OCI-LY1 (cell line): ENCODE measurements around the gene ARHGEF6.

Source experiments
- EZH2 ChIP-seq: fragments of 200-600 bp; sonication (generic), shearing (Covaris generic); IDR thresholded peaks from 2 replicates; pipeline ENCODE4 v1.8.0; 2017; ENCODE audit warnings: borderline replicate concordance, mixed run types, mild to moderate bottlenecking, antibody characterized with exemption, low read length, moderate library complexity, mixed read lengths
- TF ChIP-seq, protein P1 (sequence below): fragments of 200-600 bp; sonication (generic), shearing (Covaris generic); IDR thresholded peaks from 2 replicates; pipeline ENCODE4 v1.5.1; 2017; ENCODE audit warnings: mild to moderate bottlenecking, antibody characterized with exemption, low read length, moderate library complexity, mixed read lengths

- TF ChIP-seq, protein P1, sequence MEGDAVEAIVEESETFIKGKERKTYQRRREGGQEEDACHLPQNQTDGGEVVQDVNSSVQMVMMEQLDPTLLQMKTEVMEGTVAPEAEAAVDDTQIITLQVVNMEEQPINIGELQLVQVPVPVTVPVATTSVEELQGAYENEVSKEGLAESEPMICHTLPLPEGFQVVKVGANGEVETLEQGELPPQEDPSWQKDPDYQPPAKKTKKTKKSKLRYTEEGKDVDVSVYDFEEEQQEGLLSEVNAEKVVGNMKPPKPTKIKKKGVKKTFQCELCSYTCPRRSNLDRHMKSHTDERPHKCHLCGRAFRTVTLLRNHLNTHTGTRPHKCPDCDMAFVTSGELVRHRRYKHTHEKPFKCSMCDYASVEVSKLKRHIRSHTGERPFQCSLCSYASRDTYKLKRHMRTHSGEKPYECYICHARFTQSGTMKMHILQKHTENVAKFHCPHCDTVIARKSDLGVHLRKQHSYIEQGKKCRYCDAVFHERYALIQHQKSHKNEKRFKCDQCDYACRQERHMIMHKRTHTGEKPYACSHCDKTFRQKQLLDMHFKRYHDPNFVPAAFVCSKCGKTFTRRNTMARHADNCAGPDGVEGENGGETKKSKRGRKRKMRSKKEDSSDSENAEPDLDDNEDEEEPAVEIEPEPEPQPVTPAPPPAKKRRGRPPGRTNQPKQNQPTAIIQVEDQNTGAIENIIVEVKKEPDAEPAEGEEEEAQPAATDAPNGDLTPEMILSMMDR = no peak
- no peak for TF ChIP-seq EZH2
These were observed 31.6 kb upstream of the ARHGEF6 start for GRCh38 chrX:136812286-136812685.
